RWPE1 (cell line): Measurements from ENCODE around the gene TMEM175.

Experiments
- CTCF ChIA-PET: fragments of 350-600 bp; sonication (Branson Sonifier 250); formaldehyde crosslinking; extraction: SDS; loops from one replicate; lab custom pipeline; 2021; lab: Yijun Ruan, JAX
- POLR2A ChIA-PET: fragments of 400-600 bp; formaldehyde crosslinking; extraction: SDS; loops from one replicate; lab custom pipeline; 2020; ENCODE audit warnings: antibody characterized with exemption; ENCODE audit not compliant: low non-redundant PET; lab: Yijun Ruan, JAX
- DNase-seq: peaks from one replicate; pipeline ENCODE4 v3.0.0; 2012; ENCODE audit warnings: low spot score
- H3K27ac ChIP-seq: fragments of 450-650 bp; 2 replicates; pipeline ENCODE4 v1.5.1; 2017
- CTCF ChIP-seq: fragments of 450-650 bp; conservative IDR thresholded peaks from 2 replicates; pipeline ENCODE4 v1.5.1; 2017; ENCODE audit warnings: low read depth, mild to moderate bottlenecking

Gene TMEM175

GRCh38 chr4:965766-966134, 33.5 kb downstream of the TMEM175 start:
- ChIA-PET CTCF (no interaction called here), POLR2A (no interaction called here)
- no peak for DNase-seq
- no peak for TF ChIP-seq CTCF
- no peak overlapping the region for H3K27ac ChIP-seq

- H3K27ac ChIP-seq = no peak overlapping the region
- TF ChIP-seq CTCF = no peak
- DNase-seq = no peak
- POLR2A ChIA-PET = no interaction called here
- CTCF ChIA-PET = no interaction called here
Measured at GRCh38 chr4:966266-967112, 34.2 kb downstream of the TMEM175 start.

- ChIA-PET POLR2A (no interaction called here), CTCF (no interaction called here)
- no peak overlapping the region for H3K27ac ChIP-seq
- DNase-seq = no peak
- no peak for TF ChIP-seq CTCF
Measured at GRCh38 chr4:967113-968104, 35.1 kb downstream of the TMEM175 start.

GRCh38 chr4:968221-968620, 36.0 kb downstream of the TMEM175 start:
- DNase-seq = no peak
- POLR2A ChIA-PET = no interaction called here
- no peak overlapping the region for H3K27ac ChIP-seq
- TF ChIP-seq CTCF = no peak
- CTCF ChIA-PET = no interaction called here

- CTCF ChIA-PET = no interaction called here
- POLR2A ChIA-PET = no interaction called here
- no peak overlapping the region for H3K27ac ChIP-seq
- TF ChIP-seq CTCF = no peak
- no peak for DNase-seq
Measured at GRCh38 chr4:968621-969394, 36.5 kb downstream of the TMEM175 start.
